Measurements from ENCODE around the gene STK10. TPM values are rescaled to one million over a fixed set of nuclear protein-coding genes. Genes with fewer than 3 reads are reported as not detected.

Gene STK10
- polyA plus RNA-seq, 1 of the 3 experiments (the other 2 are of a cell fraction) = 11.0 TPM

DNA sequence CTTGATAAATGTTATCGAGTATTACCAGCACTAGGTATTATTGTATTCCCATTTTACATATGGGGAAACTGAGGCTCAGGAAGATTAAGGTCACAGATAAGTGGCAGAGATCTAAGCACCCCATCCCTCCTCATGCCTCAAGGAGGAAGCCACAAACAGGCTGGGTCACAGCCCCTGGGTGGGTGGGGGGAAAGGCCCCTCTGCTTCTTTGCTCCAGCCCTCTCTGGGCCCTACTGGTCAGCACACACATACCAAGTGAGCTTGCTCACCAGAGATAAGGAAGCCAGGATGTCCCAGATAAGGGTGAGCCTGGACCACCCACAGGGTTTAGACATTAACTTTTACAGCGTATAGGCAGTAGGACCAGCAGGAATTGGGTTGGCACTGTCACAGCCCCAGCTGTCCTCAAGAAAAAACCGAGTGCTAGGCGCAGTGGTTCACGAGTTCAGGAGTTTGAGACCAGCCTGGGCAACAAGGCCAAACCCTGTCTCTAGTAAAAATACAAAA is 45.3 kb downstream of the STK10 start:
- POLR2A ChIA-PET = no interaction called here
- no peak for DNase-seq
- Histone ChIP-seq H3F3A (replicated peaks; ENCODE audit: insufficient read depth) (no peaks in the 10 kb centered on the region), H4K20me1 (ENCODE audit: insufficient read depth) (peaks cover 14% of the 10 kb centered on the region; the same call in 1 of the 2 replicates), H3K9me2 (no peaks in the 10 kb centered on the region), H3K4me3 (ENCODE audit: low read depth in 2 of 2, low read length in 1 of 2) (no peak overlapping the region), H3K27ac (ENCODE audit: low read depth in 2 of 2, low read length in 1 of 2) (no peak overlapping the region), H3K27me3 (ENCODE audit: insufficient read depth) (no peaks in the 10 kb centered on the region), H3K36me3 (replicated peaks in 1 of 2; ENCODE audit: control insufficient read depth in 1 of 2, insufficient read depth in 2 of 2, low read length in 1 of 2) (no peaks in the 10 kb centered on the region), H2AFZ (ENCODE audit: low read depth) (no peak overlapping the region), H3K79me2 (ENCODE audit: insufficient read depth) (peaks cover 11% of the 10 kb centered on the region), H3K9me3 (no peaks in the 10 kb centered on the region), H3K4me2 (no peak overlapping the region), H3K4me1 (ENCODE audit: control insufficient read depth in 1 of 2, insufficient read depth in 2 of 2, low read depth in 1 of 2, low read length in 1 of 2) (peaks cover 0 to 29% of the 10 kb centered on the region in 2 experiments; a peak in 1 of 4 replicates), H3K9ac (no peak overlapping the region)
- 100% methylated on average over 5 of the region's 5 CpGs for WGBS (ENCODE audit: low lambda C conversion rate)
- CTCF ChIA-PET = interaction anchor here (0.8 to 1.5 kb wide), 4 partner anchors 13 to 140 kb away, joined by 3 read pairs; no protein-coding TSS in a partner anchor
- TF ChIP-seq, protein P1, sequence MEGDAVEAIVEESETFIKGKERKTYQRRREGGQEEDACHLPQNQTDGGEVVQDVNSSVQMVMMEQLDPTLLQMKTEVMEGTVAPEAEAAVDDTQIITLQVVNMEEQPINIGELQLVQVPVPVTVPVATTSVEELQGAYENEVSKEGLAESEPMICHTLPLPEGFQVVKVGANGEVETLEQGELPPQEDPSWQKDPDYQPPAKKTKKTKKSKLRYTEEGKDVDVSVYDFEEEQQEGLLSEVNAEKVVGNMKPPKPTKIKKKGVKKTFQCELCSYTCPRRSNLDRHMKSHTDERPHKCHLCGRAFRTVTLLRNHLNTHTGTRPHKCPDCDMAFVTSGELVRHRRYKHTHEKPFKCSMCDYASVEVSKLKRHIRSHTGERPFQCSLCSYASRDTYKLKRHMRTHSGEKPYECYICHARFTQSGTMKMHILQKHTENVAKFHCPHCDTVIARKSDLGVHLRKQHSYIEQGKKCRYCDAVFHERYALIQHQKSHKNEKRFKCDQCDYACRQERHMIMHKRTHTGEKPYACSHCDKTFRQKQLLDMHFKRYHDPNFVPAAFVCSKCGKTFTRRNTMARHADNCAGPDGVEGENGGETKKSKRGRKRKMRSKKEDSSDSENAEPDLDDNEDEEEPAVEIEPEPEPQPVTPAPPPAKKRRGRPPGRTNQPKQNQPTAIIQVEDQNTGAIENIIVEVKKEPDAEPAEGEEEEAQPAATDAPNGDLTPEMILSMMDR (IDR thresholded peaks at IDR 0.05) = no peak
- no peak for TF ChIP-seq GABPA (IDR thresholded peaks at IDR 0.05; ENCODE audit: low read depth)
- no peak for TF ChIP-seq FOXJ3 (CRISPR knock-in tag; IDR thresholded peaks at IDR 0.05)
- TF ChIP-seq IRF3 (IDR thresholded peaks at IDR 0.05; ENCODE audit: low read depth, low read length) = no peak
- no peak for TF ChIP-seq FOSL2 (IDR thresholded peaks at IDR 0.05; ENCODE audit: borderline replicate concordance, low read depth)
- TF ChIP-seq TCF12 (IDR thresholded peaks at IDR 0.05) = no peak
- TF ChIP-seq CHD2 (IDR thresholded peaks at IDR 0.05; ENCODE audit: low read length, partially characterized antibody) = no peak
- TF ChIP-seq YY1 (IDR thresholded peaks at IDR 0.05; ENCODE audit: low read depth) = no peak
- TF ChIP-seq PBX3 (IDR thresholded peaks at IDR 0.05) = no peak
- TF ChIP-seq, protein P2, sequence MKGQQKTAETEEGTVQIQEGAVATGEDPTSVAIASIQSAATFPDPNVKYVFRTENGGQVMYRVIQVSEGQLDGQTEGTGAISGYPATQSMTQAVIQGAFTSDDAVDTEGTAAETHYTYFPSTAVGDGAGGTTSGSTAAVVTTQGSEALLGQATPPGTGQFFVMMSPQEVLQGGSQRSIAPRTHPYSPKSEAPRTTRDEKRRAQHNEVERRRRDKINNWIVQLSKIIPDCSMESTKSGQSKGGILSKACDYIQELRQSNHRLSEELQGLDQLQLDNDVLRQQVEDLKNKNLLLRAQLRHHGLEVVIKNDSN (IDR thresholded peaks at IDR 0.05; ENCODE audit: borderline replicate concordance, low read depth) = no peak
- no peak for TF ChIP-seq USF2 (IDR thresholded peaks at IDR 0.05; ENCODE audit: borderline replicate concordance, low read depth, low read length)
- no peak for TF ChIP-seq EZH2phosphoT487 (IDR thresholded peaks at IDR 0.05; ENCODE audit: borderline replicate concordance, low read depth)
